HTR-8/SVneo (cell line): Measurements from ENCODE around the gene DMRTA2.

Source experiments
- DNase-seq: peaks from one replicate; pipeline ENCODE4 v3.0.0; 2011; ENCODE audit warnings: low spot score, mixed read lengths; ENCODE audit not compliant: insufficient read length
- FAIRE-seq: peaks from 2 replicates; lab custom pipeline; 2011; peaks lifted over from hg19 to GRCh38; lab: Jason Lieb, UNC

The DMRTA2 gene

GRCh38 chr1:50424045-50424883 lies 1.0 kb upstream of the DMRTA2 start:
- FAIRE-seq (no peak), DNase-seq (no peak)

- DNase-seq: no peak
- FAIRE-seq: no peak
Observed at GRCh38 chr1:50423670-50424000, 392 bp upstream of the DMRTA2 start.

GRCh38 chr1:50422675-50422945 lies 633 bp downstream of the DMRTA2 start:
- no peak for DNase-seq
- FAIRE-seq: no peak

GRCh38 chr1:50421768-50422674 lies 1.2 kb downstream of the DMRTA2 start:
- FAIRE-seq: no peak
- no peak for DNase-seq

- no peak for DNase-seq
- no peak for FAIRE-seq
Observed at GRCh38 chr1:50421366-50421748, 1.9 kb downstream of the DMRTA2 start.

- FAIRE-seq (no peak), DNase-seq (no peak)
Observed at GRCh38 chr1:50420689-50421365, 2.4 kb downstream of the DMRTA2 start.

- FAIRE-seq (no peak), DNase-seq (no peak)
Observed at GRCh38 chr1:50419907-50420677, 3.2 kb downstream of the DMRTA2 start.

- no peak for DNase-seq
- FAIRE-seq: no peak
Observed at GRCh38 chr1:50419192-50419906, 3.9 kb downstream of the DMRTA2 start.

GRCh38 chr1:50418600-50419109 lies 4.6 kb downstream of the DMRTA2 start:
- DNase-seq (no peak), FAIRE-seq (no peak)

- FAIRE-seq (no peak), DNase-seq (no peak)
Observed at GRCh38 chr1:50417946-50418599, 5.2 kb downstream of the DMRTA2 start.

- DNase-seq (no peak), FAIRE-seq (no peak)
Observed at GRCh38 chr1:50417507-50417906, 5.7 kb downstream of the DMRTA2 start.

- no peak for DNase-seq
- no peak for FAIRE-seq
Observed at GRCh38 chr1:50416553-50417453, 6.4 kb downstream of the DMRTA2 start.

- FAIRE-seq (no peak), DNase-seq (no peak)
Observed at GRCh38 chr1:50416150-50416527, 7.1 kb downstream of the DMRTA2 start.

- FAIRE-seq (no peak), DNase-seq (no peak)
Observed at GRCh38 chr1:50415235-50416149, 7.8 kb downstream of the DMRTA2 start.

- DNase-seq: no peak
- FAIRE-seq: no peak
Observed at GRCh38 chr1:50414853-50415234, 8.4 kb downstream of the DMRTA2 start.

GRCh38 chr1:50412813-50413476 lies 10.3 kb downstream of the DMRTA2 start:
- no peak for FAIRE-seq
- no peak for DNase-seq

- FAIRE-seq (no peak), DNase-seq (no peak)
Observed at GRCh38 chr1:50405814-50406213, 17.4 kb downstream of the DMRTA2 start.
